ENCODE measurements around the gene PRLR.

The PRLR gene

GRCh38 chr5:35052838-35053237 is 177.4 kb downstream of the PRLR start:
- Mint-ChIP-seq H3K4me1 (peaks cover 1% of the 10 kb centered on the region), H3K36me3 (ENCODE audit: low read depth) (no peaks in the 10 kb centered on the region), H3K27me3 (ENCODE audit: low read depth) (no peaks in the 10 kb centered on the region), H3K9me3 (peaks cover 4% of the 10 kb centered on the region), H3K27ac (no peak overlapping the region), H3K4me3 (no peak overlapping the region)
- no peak for TF ChIP-seq CTCF (IDR thresholded peaks at IDR 0.05; ENCODE audit: unreplicated experiment in 3 of 3)

- no peaks in the 10 kb centered on the region for H3K36me3 Mint-ChIP-seq (ENCODE audit: low read depth)
- no peak for TF ChIP-seq CTCF (IDR thresholded peaks at IDR 0.05; ENCODE audit: unreplicated experiment in 3 of 3)
- peaks cover 4% of the 10 kb centered on the region for H3K9me3 Mint-ChIP-seq
- H3K27me3 Mint-ChIP-seq (ENCODE audit: low read depth) = no peaks in the 10 kb centered on the region
- no peaks in the 10 kb centered on the region for H3K4me1 Mint-ChIP-seq
- H3K27ac Mint-ChIP-seq = peak overlapping the region in 1 of 3 experiments; percentile 71
- H3K4me3 Mint-ChIP-seq = no peak overlapping the region
Observed at GRCh38 chr5:35050541-35051126, 179.7 kb downstream of the PRLR start.

GRCh38 chr5:35048910-35049309 is 181.4 kb downstream of the PRLR start:
- Mint-ChIP-seq H3K36me3 (ENCODE audit: low read depth) (no peaks in the 10 kb centered on the region), H3K4me3 (no peak overlapping the region), H3K27ac (peak overlapping the region in 1 of 3 experiments; percentile 36), H3K4me1 (no peaks in the 10 kb centered on the region), H3K27me3 (ENCODE audit: low read depth) (no peaks in the 10 kb centered on the region), H3K9me3 (peaks cover 4% of the 10 kb centered on the region)
- TF ChIP-seq CTCF (IDR thresholded peaks at IDR 0.05; ENCODE audit: unreplicated experiment in 3 of 3) = no peak

- H3K27me3 Mint-ChIP-seq (ENCODE audit: low read depth) = no peaks in the 10 kb centered on the region
- peaks cover 4% of the 10 kb centered on the region for H3K9me3 Mint-ChIP-seq
- peak within 1 kb of the TSS; percentile 28 to 91 (median 71) for H3K27ac Mint-ChIP-seq
- TF ChIP-seq CTCF (IDR thresholded peaks at IDR 0.05; ENCODE audit: unreplicated experiment in 3 of 3) = no peak
- no peaks in the 10 kb centered on the region for H3K4me1 Mint-ChIP-seq
- no peaks in the 10 kb centered on the region for H3K36me3 Mint-ChIP-seq (ENCODE audit: low read depth)
- peak within 1 kb of the TSS in 1 of 3 experiments; percentile 53 for H3K4me3 Mint-ChIP-seq
Observed at GRCh38 chr5:35047785-35048404, 182.4 kb downstream of the PRLR start, which contains the start of gene AGXT2. Gene AGXT2 (minus strand): TSS chr5:35047949. CDS start chr5:35047892, 57 bp downstream.

GRCh38 chr5:35046774-35047173 is 183.5 kb downstream of the PRLR start:
- H3K36me3 Mint-ChIP-seq (ENCODE audit: low read depth) = no peaks in the 10 kb centered on the region
- H3K4me1 Mint-ChIP-seq = no peaks in the 10 kb centered on the region
- H3K27ac Mint-ChIP-seq = peak overlapping the region in 2 of 3 experiments; percentile 26 to 59
- H3K27me3 Mint-ChIP-seq (ENCODE audit: low read depth) = no peaks in the 10 kb centered on the region
- H3K4me3 Mint-ChIP-seq = no peak overlapping the region
- peaks cover 4% of the 10 kb centered on the region for H3K9me3 Mint-ChIP-seq
- no peak for TF ChIP-seq CTCF (IDR thresholded peaks at IDR 0.05; ENCODE audit: unreplicated experiment in 3 of 3)

GRCh38 chr5:35045280-35045679 is 185.0 kb downstream of the PRLR start:
- Mint-ChIP-seq H3K27me3 (ENCODE audit: low read depth) (no peaks in the 10 kb centered on the region), H3K4me3 (no peak overlapping the region), H3K36me3 (ENCODE audit: low read depth) (no peaks in the 10 kb centered on the region), H3K4me1 (no peaks in the 10 kb centered on the region), H3K9me3 (no peaks in the 10 kb centered on the region), H3K27ac (no peak overlapping the region)
- no peak for TF ChIP-seq CTCF (IDR thresholded peaks at IDR 0.05; ENCODE audit: unreplicated experiment in 3 of 3)
